Osteoblast (primary cell): Measurements from ENCODE around the gene CCNI. TPM values are rescaled to one million over a fixed set of nuclear protein-coding genes. Genes with fewer than 3 reads are reported as not detected.

ENCODE experiments used
- DNase-seq: peaks from one replicate; pipeline ENCODE4 v3.0.0; 2011; ENCODE audit warnings: low spot score, mixed read lengths; ENCODE audit not compliant: insufficient read length; ENCODE audit errors: missing footprints
- H2AFZ ChIP-seq: 2 replicates; pipeline ENCODE4 v1.6.0; 2011; ENCODE audit warnings: mild to moderate bottlenecking, low read length
- H3K27ac ChIP-seq: 2 replicates; pipeline ENCODE4 v1.5.1; 2011; ENCODE audit warnings: mild to moderate bottlenecking, low read depth, low read length, moderate library complexity
- H3K27me3 ChIP-seq: 2 replicates; pipeline ENCODE4 v1.6.0; 2012; ENCODE audit warnings: mild to moderate bottlenecking, control low read depth, inconsistent platforms, low read length, moderate library complexity; ENCODE audit not compliant: insufficient read depth
- H3K36me3 ChIP-seq: 2 replicates; pipeline ENCODE4 v1.5.1; 2011; ENCODE audit warnings: mild to moderate bottlenecking, low read length, control low read depth, moderate library complexity; ENCODE audit not compliant: insufficient read depth
- H3K4me1 ChIP-seq: 2 replicates; pipeline ENCODE4 v1.5.1; 2011; ENCODE audit warnings: mild to moderate bottlenecking, low read length, control low read depth, moderate library complexity; ENCODE audit not compliant: insufficient read depth
- H3K4me2 ChIP-seq: 2 replicates; pipeline ENCODE4 v1.6.0; 2011; ENCODE audit warnings: mild to moderate bottlenecking, low read length; ENCODE audit not compliant: insufficient read depth
- H3K4me3 ChIP-seq: fragments of 200-600 bp; sonication (generic); 3 replicates; pipeline ENCODE4 v1.5.1; 2012; ENCODE audit warnings: mild to moderate bottlenecking, low read length, inconsistent platforms; ENCODE audit not compliant: insufficient read depth
- H3K79me2 ChIP-seq: 2 replicates; pipeline ENCODE4 v1.6.0; 2012; ENCODE audit warnings: mild to moderate bottlenecking, low read length, control low read depth, inconsistent platforms; ENCODE audit not compliant: insufficient read depth
- H3K9me3 ChIP-seq: 2 replicates; pipeline ENCODE4 v1.5.1; 2011; ENCODE audit warnings: low read depth, low read length, control low read depth
- H4K20me1 ChIP-seq: 2 replicates; pipeline ENCODE4 v1.6.0; 2012; ENCODE audit warnings: mild to moderate bottlenecking, low read length, control low read depth; ENCODE audit not compliant: insufficient read depth
- total RNA-seq: library from RNA; depleted of rRNA; stranded (reverse); fragments of >200 nt; gene quantifications from 2 replicates; pipeline ENCODE4 v1.2.3, GENCODE V29; 2012
- TF ChIP-seq, protein P1 (sequence below): IDR thresholded peaks from 2 replicates; pipeline ENCODE4 v1.5.1; 2011; ENCODE audit warnings: mild to moderate bottlenecking, low read depth, low read length, moderate library complexity; ENCODE audit errors: extremely low read depth

CCNI gene
- total RNA-seq, 1 donor: 229 TPM

DNA sequence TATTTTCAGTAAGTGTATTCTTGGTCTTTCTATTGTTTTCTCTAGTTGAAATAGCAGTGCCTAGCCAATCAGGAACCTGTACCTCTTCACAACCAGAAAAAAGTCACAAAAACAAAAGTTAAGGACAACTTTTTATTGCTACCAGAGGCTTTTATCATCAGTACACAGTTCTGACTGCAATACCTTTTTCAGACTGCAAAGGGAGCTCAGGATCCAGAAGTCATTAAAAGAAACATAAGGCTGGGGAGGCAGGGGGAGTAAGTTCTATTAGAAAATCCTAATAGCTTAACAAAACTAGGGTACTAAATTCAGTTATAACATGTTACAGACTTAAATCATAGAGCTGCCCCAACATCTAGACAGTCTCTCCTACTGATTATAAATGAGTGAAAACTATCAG lies 28.8 kb downstream of the CCNI start:
- Histone ChIP-seq H2AFZ (no peak overlapping the region), H3K9me3 (no peaks in the 10 kb centered on the region), H3K4me3 (no peak overlapping the region), H3K27ac (no peak overlapping the region), H3K4me1 (peaks cover 15% of the 10 kb centered on the region), H3K27me3 (no peaks in the 10 kb centered on the region), H4K20me1 (no peaks in the 10 kb centered on the region), H3K36me3 (peaks cover 45% of the 10 kb centered on the region), H3K4me2 (no peak overlapping the region), H3K79me2 (peaks cover 3% of the 10 kb centered on the region)
- DNase-seq: peak; percentile 39
- TF ChIP-seq, protein P1, sequence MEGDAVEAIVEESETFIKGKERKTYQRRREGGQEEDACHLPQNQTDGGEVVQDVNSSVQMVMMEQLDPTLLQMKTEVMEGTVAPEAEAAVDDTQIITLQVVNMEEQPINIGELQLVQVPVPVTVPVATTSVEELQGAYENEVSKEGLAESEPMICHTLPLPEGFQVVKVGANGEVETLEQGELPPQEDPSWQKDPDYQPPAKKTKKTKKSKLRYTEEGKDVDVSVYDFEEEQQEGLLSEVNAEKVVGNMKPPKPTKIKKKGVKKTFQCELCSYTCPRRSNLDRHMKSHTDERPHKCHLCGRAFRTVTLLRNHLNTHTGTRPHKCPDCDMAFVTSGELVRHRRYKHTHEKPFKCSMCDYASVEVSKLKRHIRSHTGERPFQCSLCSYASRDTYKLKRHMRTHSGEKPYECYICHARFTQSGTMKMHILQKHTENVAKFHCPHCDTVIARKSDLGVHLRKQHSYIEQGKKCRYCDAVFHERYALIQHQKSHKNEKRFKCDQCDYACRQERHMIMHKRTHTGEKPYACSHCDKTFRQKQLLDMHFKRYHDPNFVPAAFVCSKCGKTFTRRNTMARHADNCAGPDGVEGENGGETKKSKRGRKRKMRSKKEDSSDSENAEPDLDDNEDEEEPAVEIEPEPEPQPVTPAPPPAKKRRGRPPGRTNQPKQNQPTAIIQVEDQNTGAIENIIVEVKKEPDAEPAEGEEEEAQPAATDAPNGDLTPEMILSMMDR: peak; percentile 40

DNA sequence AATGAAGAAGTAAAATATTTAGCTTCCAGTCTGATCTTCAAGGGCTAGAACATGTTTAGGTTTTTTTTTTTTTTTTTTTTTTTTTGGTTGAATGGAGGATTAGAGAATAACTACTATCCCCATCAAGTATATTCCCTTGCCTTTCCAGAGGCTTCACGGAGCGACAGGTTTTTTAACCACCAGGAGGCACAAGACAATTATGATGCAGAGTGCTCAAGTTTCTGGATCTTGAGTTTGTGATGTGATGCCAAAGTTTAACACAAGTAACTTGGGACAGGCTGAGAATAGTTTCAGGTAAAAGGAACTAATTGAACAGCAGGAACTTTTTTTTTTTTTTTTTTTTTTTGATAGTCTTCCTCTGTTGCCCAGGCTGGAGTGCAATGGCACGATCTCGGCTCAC lies 30.3 kb downstream of the CCNI start:
- H3K36me3 ChIP-seq: peaks cover 43% of the 10 kb centered on the region
- no peaks in the 10 kb centered on the region for H3K27me3 ChIP-seq
- no peaks in the 10 kb centered on the region for H3K9me3 ChIP-seq
- no peak overlapping the region for H3K27ac ChIP-seq
- H3K79me2 ChIP-seq: peaks cover 3% of the 10 kb centered on the region
- H4K20me1 ChIP-seq: no peaks in the 10 kb centered on the region
- peaks cover 24% of the 10 kb centered on the region for H3K4me1 ChIP-seq
- H2AFZ ChIP-seq: no peak overlapping the region
- TF ChIP-seq, protein P1: peak; percentile 23
- H3K4me3 ChIP-seq: no peak overlapping the region
- no peak for DNase-seq
- H3K4me2 ChIP-seq: no peak overlapping the region

DNA sequence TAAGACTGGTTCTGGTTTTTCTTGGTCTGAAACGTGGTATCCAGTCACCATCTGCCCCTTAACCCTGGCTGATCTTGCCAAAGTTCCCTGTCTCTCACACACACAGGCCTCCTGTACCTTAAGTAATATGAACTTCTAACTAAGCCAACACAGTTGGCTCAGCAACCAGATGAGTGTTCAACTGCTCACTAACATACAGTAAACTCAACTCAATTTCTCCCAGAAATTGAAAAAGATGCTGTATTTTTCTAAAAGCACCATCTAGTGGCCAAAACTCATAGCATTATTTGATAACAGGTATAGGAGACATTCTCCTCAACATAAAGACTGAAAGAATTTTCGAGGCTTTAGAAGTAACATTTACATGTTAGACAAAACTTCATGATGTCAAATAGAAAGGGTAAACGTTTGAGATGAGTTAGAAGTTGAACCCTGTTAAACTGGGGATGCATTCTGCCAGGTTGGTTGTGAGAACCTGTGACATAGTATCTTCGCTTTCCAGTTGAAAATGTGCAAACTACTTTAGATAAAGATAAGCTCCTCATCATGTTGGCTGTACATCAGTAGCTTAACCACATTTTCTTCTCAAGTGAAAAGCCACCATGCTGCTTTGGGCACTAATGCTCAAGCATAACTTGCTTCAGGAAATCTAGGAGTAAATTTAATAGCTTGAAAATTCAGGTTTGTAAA lies 31.2 kb downstream of the CCNI start:
- peak; percentile 11 for DNase-seq
- Histone ChIP-seq H2AFZ (no peak overlapping the region), H3K36me3 (peaks cover 34% of the 10 kb centered on the region), H3K4me3 (no peak overlapping the region), H3K9me3 (no peaks in the 10 kb centered on the region), H3K4me1 (peaks cover 32% of the 10 kb centered on the region), H4K20me1 (no peaks in the 10 kb centered on the region), H3K4me2 (peak overlapping the region; percentile 33), H3K79me2 (no peaks in the 10 kb centered on the region), H3K27ac (peak overlapping the region; percentile 65), H3K27me3 (no peaks in the 10 kb centered on the region)
- TF ChIP-seq, protein P1: peak; percentile 69

DNA sequence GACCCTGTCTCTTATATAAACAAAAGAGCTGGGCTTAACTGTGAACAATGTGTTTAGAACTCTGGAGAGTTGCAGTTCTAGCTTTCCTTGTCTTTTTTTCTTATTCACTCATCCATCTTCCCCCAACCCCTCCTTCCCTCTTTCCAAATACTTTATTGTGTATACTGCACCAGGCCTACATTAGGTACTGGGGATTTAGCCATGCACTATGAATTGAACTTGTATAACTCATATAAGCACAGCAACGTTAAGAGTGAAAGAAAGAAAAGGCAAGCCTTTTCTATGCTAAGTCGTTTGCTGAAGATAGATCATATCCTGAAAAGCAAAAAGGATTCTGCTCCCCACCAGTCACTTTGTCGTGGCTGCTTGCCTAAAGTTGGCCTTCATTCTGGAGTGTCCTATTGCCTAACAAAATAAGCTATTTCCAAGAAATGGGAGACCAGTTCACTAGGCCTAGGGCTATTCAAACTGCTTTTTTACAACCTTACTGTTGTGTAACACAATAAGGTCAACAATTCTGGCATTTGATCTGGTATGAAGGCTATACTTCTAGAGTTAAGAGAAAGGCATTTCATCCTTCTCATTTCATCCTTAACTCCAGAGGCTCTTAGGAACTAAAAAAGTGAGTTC lies 32.2 kb downstream of the CCNI start:
- no peak for DNase-seq
- no peaks in the 10 kb centered on the region for H3K27me3 ChIP-seq
- H3K36me3 ChIP-seq: peaks cover 37% of the 10 kb centered on the region

More for the DNA sequence above, 32.2 kb downstream of the CCNI start:
- no peak overlapping the region for H2AFZ ChIP-seq
- H3K79me2 ChIP-seq: no peaks in the 10 kb centered on the region
- no peaks in the 10 kb centered on the region for H4K20me1 ChIP-seq
- peak overlapping the region; percentile 33 for H3K4me2 ChIP-seq
- no peaks in the 10 kb centered on the region for H3K9me3 ChIP-seq
- H3K4me1 ChIP-seq: peaks cover 34% of the 10 kb centered on the region
- TF ChIP-seq, protein P1: no peak
- H3K27ac ChIP-seq: peak overlapping the region; percentile 65
- H3K4me3 ChIP-seq: no peak overlapping the region
